ENCODE data around the gene PM20D1.
"Not testable (repeated sequence)": the region's sequence is repeated elsewhere in the genome, so short reads cannot be mapped to it uniquely, and the experiment has no call there.

The PM20D1 gene, protein sequence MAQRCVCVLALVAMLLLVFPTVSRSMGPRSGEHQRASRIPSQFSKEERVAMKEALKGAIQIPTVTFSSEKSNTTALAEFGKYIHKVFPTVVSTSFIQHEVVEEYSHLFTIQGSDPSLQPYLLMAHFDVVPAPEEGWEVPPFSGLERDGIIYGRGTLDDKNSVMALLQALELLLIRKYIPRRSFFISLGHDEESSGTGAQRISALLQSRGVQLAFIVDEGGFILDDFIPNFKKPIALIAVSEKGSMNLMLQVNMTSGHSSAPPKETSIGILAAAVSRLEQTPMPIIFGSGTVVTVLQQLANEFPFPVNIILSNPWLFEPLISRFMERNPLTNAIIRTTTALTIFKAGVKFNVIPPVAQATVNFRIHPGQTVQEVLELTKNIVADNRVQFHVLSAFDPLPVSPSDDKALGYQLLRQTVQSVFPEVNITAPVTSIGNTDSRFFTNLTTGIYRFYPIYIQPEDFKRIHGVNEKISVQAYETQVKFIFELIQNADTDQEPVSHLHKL

DNA sequence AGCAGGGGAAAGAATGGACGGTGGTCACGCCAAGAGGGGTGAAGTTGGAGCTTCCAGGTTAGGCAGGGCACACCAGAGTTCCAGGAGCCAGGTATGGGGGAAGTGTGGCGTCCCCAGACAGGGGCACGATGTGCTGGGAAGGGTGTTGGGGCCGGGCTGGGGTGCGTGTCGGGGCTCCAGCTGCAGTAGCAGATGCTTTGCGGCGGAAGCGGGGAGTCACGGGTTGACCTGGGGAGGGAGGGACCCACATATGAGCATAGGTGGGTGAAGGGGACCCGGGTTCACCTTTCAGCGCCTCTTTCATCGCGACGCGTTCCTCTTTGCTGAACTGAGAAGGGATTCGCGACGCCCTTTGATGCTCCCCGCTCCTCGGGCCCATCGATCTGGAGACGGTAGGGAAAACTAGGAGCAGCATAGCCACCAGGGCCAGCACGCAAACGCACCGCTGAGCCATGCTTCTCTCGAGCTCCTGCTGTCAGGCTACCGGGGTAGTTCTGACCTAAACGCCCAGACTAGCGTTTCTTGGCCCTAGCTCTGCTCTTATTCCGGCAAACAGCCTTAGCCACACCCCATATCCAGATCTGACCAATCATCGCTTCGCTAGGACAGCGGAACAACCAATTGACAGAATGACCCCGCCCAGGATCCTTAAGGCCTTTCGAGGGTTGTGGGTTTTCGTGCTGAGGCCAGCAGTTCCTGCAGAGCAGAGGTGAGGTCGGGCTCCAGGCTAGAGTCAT, at the start of gene PM20D1:
PM20D1 (minus strand) TSS at position 514 of the 737 bp plus-strand sequence; CDS start at position 454, 60 bp downstream.
- Mint-ChIP-seq H3K4me1 (peaks cover 6% of the 10 kb centered on the region), H3K9me3 (peaks cover 28% of the 10 kb centered on the region), H3K4me3 (no peak within 1 kb of the TSS), H3K36me3 (ENCODE audit: low read depth) (peaks cover 30% of the 10 kb centered on the region), H3K27ac (no peak within 1 kb of the TSS), H3K27me3 (ENCODE audit: low read depth, poor library complexity) (no peaks in the 10 kb centered on the region)
- TF ChIP-seq, protein P1, sequence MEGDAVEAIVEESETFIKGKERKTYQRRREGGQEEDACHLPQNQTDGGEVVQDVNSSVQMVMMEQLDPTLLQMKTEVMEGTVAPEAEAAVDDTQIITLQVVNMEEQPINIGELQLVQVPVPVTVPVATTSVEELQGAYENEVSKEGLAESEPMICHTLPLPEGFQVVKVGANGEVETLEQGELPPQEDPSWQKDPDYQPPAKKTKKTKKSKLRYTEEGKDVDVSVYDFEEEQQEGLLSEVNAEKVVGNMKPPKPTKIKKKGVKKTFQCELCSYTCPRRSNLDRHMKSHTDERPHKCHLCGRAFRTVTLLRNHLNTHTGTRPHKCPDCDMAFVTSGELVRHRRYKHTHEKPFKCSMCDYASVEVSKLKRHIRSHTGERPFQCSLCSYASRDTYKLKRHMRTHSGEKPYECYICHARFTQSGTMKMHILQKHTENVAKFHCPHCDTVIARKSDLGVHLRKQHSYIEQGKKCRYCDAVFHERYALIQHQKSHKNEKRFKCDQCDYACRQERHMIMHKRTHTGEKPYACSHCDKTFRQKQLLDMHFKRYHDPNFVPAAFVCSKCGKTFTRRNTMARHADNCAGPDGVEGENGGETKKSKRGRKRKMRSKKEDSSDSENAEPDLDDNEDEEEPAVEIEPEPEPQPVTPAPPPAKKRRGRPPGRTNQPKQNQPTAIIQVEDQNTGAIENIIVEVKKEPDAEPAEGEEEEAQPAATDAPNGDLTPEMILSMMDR (IDR thresholded peaks at IDR 0.05) = no peak
- DNase-seq = no peak

- peaks cover 74% of the 10 kb centered on the region for H3K9me3 Mint-ChIP-seq
- no peaks in the 10 kb centered on the region for H3K27me3 Mint-ChIP-seq (ENCODE audit: low read depth, poor library complexity)
- peaks cover 71% of the 10 kb centered on the region for H3K36me3 Mint-ChIP-seq (ENCODE audit: low read depth)
- DNase-seq = no peak
- TF ChIP-seq, protein P1 (IDR thresholded peaks at IDR 0.05) = no peak
- H3K27ac Mint-ChIP-seq = no peak overlapping the region
- H3K4me3 Mint-ChIP-seq = no peak overlapping the region
- no peaks in the 10 kb centered on the region for H3K4me1 Mint-ChIP-seq
These were observed 46.4 kb upstream of the PM20D1 start for GRCh38 chr1:205896351-205896750.

DNA sequence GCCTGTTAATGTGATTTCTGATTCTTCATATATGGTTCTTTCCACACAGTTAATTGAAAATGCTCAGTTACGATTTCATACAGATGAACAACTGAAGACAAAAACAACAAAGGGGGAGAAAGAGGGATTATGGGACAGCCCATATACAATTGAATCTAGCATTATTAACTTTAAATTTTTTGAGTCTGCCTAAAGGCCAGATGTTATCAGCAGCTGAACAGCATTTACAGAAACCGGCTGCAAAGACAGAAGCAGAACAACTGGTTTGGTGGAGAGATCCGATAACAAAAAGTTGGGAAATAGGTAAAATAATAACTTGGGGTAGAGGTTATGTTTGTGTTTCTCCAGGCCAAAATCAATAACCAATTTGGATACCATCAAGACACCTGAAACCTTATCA, 44.2 kb upstream of the PM20D1 start:
- not testable (repeated sequence) for DNase-seq; H3K4me1 Mint-ChIP-seq; H3K27ac Mint-ChIP-seq; H3K27me3 Mint-ChIP-seq (ENCODE audit: low read depth, poor library complexity); H3K4me3 Mint-ChIP-seq
- peaks cover 75% of the 10 kb centered on the region for H3K36me3 Mint-ChIP-seq (ENCODE audit: low read depth)
- peaks cover 69% of the 10 kb centered on the region for H3K9me3 Mint-ChIP-seq

DNA sequence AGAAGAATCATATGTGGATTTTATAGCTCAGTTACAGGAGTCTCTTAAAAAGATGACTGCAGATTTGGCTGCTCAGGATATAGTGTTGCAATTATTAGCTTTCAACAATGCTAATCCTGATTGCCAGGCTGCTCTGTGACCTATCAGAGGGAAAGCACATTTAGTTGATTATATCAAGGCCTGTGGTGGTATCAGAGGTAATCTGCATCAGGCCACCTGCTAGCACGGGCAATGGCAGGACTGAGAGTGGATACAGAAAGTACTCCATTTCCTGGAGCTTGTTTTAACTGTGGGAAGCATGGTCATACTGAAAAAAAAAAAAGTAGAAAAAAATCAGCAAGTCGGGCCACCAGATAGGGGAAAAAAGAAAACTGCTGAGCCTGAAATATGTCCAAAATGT, 42.2 kb upstream of the PM20D1 start:
- peaks cover 58% of the 10 kb centered on the region for H3K36me3 Mint-ChIP-seq (ENCODE audit: low read depth)
- DNase-seq; H3K4me3 Mint-ChIP-seq; H3K27ac Mint-ChIP-seq; H3K27me3 Mint-ChIP-seq (ENCODE audit: low read depth, poor library complexity); H3K4me1 Mint-ChIP-seq: not testable (repeated sequence)
- H3K9me3 Mint-ChIP-seq = peaks cover 54% of the 10 kb centered on the region

GRCh38 chr1:205891481-205891880, 41.5 kb upstream of the PM20D1 start:
- not testable (repeated sequence) for H3K4me3 Mint-ChIP-seq; H3K27ac Mint-ChIP-seq; H3K27me3 Mint-ChIP-seq (ENCODE audit: low read depth, poor library complexity); H3K4me1 Mint-ChIP-seq; DNase-seq
- peaks cover 51% of the 10 kb centered on the region for H3K36me3 Mint-ChIP-seq (ENCODE audit: low read depth)
- peaks cover 47% of the 10 kb centered on the region for H3K9me3 Mint-ChIP-seq

DNA sequence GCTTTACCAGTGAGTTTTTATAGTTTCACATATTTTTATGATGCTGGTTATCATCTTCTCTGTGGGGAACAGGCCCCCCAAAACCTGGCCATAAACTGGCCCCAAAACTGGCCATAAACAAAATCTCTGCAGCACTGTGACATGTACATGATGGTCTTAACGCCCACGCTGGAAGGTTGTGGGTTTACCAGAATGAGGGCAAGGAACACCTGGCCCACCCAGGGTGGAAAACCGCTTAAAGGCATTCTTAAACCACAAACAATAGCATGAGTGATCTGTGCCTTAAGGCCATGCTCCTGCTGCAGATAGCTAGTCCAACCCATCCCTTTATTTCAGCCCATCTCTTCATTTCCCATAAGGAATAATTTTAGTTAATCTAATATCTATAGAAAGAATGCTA, 40.7 kb upstream of the PM20D1 start:
- H3K4me1 Mint-ChIP-seq; H3K4me3 Mint-ChIP-seq; DNase-seq; H3K27me3 Mint-ChIP-seq (ENCODE audit: low read depth, poor library complexity); H3K27ac Mint-ChIP-seq: not testable (repeated sequence)
- H3K36me3 Mint-ChIP-seq (ENCODE audit: low read depth) = peaks cover 43% of the 10 kb centered on the region
- peaks cover 39% of the 10 kb centered on the region for H3K9me3 Mint-ChIP-seq

- H3K9me3 Mint-ChIP-seq = peaks cover 30% of the 10 kb centered on the region
- H3K4me3 Mint-ChIP-seq; H3K27me3 Mint-ChIP-seq (ENCODE audit: low read depth, poor library complexity); H3K27ac Mint-ChIP-seq; H3K4me1 Mint-ChIP-seq; DNase-seq: not testable (repeated sequence)
- H3K36me3 Mint-ChIP-seq (ENCODE audit: low read depth) = peaks cover 33% of the 10 kb centered on the region
These were observed 39.8 kb upstream of the PM20D1 start for GRCh38 chr1:205889706-205890105.

DNA sequence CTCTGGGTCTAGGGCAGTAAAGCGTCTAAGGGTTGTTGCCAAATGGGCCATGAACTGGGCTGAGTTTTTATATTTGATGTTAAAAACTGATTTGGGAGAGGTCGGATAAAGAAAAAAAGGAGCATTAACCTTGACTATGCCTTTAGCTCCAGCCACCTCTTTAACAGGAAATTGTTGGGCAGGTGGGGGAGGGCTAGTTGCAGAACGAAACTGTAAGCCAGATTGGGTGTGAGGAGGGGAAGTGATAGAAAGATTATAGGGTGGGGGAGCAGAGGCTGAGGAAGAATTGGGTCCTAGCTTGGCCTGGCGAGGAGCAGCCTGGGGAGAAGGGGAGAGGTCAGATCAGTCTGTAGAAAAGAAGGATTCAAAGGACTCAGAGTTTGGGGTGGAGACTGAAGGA, 39.1 kb upstream of the PM20D1 start:
- not testable (repeated sequence) for H3K4me1 Mint-ChIP-seq; H3K27me3 Mint-ChIP-seq (ENCODE audit: low read depth, poor library complexity); H3K27ac Mint-ChIP-seq; DNase-seq; H3K4me3 Mint-ChIP-seq
- peaks cover 26% of the 10 kb centered on the region for H3K36me3 Mint-ChIP-seq (ENCODE audit: low read depth)
- peaks cover 23% of the 10 kb centered on the region for H3K9me3 Mint-ChIP-seq
